Skin epidermis (tissue), 12 donors: ENCODE data around the gene PPARA.

Experiments used
- H3K27ac ChIP-seq, 21 experiments: fragments of 200-600 bp; sonication (generic) in 11 of 21; one replicate each; pipeline ENCODE4 v1.5.0; 2020; ENCODE audit warnings: mild to moderate bottlenecking in 3 of 21, inconsistent platforms in 2 of 21, moderate library complexity in 2 of 21
- H3K4me3 ChIP-seq, 7 experiments: fragments of 200-600 bp; sonication (generic) in 2 of 7; one replicate each; pipeline ENCODE4 v1.5.0; 2020; ENCODE audit warnings: inconsistent platforms in 2 of 7, mild to moderate bottlenecking in 2 of 7, moderate library complexity in 1 of 7

The PPARA gene

DNA sequence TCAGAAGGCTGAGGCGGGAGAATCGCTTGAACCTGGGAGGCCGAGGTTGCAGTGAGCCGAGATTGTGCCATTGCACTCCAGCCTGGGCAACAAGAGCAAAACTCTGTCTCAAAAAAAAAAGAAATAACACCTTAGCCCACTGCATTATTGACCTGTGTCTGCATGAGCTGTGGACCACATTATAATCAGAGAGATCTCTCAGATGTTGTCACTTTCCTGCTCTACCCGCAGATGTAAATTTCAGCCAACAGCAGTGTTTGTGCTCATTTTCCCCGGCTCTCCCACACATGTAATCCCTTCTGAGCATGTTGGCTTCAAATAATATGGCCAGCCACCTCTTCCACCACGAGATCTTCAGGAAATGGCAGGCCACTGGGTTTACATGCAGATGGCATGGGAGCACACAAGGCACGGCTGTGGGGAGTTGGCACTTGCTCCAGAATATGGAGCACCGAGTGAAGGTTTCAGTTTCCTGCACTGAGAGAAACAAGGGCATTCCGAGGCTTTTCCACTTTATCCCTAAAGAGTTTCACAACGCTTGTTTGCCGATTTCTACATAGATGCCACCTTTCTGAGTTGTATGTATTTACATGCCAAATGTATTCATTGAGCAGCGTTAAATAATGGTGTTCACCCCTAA is 80.1 kb downstream of the PPARA start:
- no peak overlapping the region for H3K4me3 ChIP-seq
- H3K27ac ChIP-seq = no peak overlapping the region

DNA sequence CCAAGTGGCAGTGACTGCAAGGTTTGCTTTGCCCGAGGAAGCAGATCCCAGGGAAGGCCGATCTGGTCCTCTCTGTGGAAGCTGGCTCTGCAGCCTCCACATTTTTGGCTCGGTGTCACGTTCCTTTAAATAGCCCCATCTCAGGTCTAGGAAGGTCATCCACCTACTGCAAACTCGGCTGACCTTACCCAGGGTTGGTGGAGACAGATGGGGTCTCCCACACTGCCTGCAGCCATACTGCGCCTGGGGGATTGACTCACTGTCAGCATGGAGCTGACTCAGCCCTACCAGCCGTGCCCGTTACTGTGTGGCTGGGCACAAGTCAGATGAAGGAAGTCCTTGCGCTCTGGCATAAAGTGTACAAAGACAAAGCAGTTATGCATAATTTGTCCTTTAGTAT is 82.9 kb downstream of the PPARA start:
- Histone ChIP-seq H3K27ac (peak overlapping the region in 1 of 21 experiments; percentile 42), H3K4me3 (no peak overlapping the region)

DNA sequence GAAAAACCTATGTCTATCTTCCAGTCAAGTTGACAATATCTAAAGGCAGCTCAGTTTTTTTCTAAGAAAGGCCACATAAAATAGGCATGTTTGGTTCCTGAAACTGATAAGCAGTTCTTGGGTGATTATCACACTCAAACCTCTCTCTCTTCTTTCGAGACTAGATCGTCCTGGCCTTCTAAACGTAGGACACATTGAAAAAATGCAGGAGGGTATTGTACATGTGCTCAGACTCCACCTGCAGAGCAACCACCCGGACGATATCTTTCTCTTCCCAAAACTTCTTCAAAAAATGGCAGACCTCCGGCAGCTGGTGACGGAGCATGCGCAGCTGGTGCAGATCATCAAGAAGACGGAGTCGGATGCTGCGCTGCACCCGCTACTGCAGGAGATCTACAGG is 84.6 kb downstream of the PPARA start:
- H3K4me3 ChIP-seq = no peak overlapping the region
- H3K27ac ChIP-seq = no peak overlapping the region

- no peak overlapping the region for H3K27ac ChIP-seq
- no peak overlapping the region for H3K4me3 ChIP-seq
Measured at GRCh38 chr22:46237453-46238124, 87.3 kb downstream of the PPARA start.

DNA sequence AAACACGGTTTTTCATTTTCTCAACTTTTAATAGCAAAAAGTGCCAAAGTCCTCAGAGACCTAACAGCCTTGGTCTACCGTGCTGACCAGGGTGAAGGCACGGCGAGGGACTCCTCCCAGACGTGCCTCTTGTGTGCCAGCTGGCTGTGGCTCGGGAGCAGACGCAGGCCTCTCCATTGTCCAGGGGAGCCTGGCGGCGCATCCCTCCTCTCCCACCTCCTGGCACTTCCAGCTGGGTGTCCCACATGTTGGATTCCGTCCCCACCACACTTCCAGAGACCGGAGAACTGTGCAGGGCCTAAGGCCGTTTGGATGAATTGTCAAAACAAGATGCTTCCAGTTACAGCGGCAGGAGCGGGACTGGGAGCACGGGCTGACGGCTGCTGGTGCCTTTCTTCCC is 88.2 kb downstream of the PPARA start:
- no peak overlapping the region for H3K27ac ChIP-seq
- no peak overlapping the region for H3K4me3 ChIP-seq

- no peak overlapping the region for H3K4me3 ChIP-seq
- H3K27ac ChIP-seq = no peak overlapping the region
Measured at GRCh38 chr22:46239261-46240048, 89.1 kb downstream of the PPARA start.

GRCh38 chr22:46240073-46240472 is 89.7 kb downstream of the PPARA start:
- H3K27ac ChIP-seq = no peak overlapping the region
- no peak overlapping the region for H3K4me3 ChIP-seq

DNA sequence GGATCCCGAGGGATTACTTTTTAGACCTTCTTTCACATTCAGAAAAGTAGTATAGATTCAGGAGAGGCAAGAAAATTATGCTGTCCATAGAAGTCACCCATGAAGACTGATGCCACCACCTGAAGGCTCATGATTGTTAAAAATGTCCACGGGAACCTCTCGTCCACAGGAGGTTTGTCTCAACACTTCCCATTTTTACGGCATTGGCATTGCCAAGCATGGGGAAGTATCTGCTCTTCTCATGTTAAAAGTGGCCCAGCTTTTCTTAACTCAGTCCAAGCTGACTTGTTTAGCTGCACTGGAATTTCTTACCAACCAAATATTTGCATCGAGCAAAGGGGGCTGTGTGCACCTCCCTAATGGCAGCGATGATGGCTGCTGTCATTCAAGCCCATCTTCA is 90.2 kb downstream of the PPARA start:
- no peak overlapping the region for H3K27ac ChIP-seq

DNA sequence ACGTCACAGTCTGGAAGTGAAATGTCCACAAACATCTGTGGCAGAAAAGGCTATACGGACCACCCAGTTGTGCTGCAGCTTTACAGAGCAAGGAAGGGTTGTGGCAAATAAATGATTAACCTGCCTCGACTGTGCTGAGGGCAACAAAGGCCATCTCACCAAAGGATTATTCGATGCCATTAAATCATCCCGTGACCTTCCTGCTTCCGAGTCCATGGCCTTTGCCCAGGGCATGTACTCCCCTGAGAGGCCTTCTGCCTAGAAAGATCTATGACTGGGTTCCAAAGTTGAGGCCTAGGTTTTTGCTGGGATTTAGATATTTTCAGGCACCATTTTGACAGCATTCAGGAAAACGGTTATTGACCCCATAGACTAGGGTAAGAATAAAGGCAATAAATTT is 90.6 kb downstream of the PPARA start:
- H3K4me3 ChIP-seq = no peak overlapping the region
- no peak overlapping the region for H3K27ac ChIP-seq

More for the DNA sequence above, 90.2 kb downstream of the PPARA start:
- no peak overlapping the region for H3K4me3 ChIP-seq

DNA sequence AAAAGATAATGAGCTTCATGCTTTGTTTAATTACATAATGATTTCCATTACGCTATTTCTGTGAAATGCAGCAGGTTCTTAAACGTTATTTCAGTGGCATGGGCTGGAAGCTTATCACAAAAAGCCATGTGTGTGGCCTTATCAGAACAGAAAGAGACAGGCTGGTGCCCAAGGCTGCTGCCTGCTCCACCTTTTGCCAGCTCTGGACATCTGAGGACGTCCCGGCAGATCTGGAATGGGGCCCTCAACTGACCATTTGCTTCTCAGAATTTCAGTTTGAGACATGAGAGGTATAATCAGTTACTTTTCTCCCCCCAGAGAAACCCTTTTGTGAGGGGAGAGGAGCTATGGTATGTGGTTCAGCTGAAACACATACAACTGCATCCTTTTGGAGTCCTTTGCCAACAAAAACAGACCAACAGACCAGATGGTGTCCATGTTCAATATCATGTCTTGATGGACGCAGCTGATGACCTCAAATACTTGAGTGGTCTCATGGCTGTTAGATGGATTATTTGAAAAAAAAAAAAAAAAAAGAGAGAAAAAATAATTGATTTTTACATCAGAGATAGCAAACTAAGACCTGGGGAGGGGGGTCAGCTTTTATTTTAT is 91.2 kb downstream of the PPARA start:
- Histone ChIP-seq H3K4me3 (no peak overlapping the region), H3K27ac (no peak overlapping the region)

DNA sequence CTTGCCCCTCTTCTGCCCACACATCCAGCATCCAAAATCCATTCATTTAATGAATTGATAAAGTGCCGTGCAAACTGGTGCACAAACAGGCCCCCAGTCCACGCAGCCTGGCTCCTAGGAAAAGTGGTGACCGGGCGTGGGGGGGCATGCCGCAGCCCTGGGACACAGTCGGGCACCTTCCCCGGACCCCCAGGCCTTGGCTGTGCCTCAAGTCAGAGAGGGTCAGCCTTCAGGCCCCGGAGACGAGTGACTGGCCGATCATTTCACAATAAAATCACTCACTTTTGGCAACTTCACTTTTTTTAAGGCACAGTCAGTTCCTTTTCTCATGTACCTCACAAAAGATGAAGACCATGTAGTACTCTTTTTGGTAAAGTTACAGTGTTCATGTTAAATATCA is 91.8 kb downstream of the PPARA start:
- no peak overlapping the region for H3K27ac ChIP-seq
- no peak overlapping the region for H3K4me3 ChIP-seq

- Histone ChIP-seq H3K4me3 (no peak overlapping the region), H3K27ac (no peak overlapping the region)
Measured at GRCh38 chr22:46244771-46245170, 94.4 kb downstream of the PPARA start.

DNA sequence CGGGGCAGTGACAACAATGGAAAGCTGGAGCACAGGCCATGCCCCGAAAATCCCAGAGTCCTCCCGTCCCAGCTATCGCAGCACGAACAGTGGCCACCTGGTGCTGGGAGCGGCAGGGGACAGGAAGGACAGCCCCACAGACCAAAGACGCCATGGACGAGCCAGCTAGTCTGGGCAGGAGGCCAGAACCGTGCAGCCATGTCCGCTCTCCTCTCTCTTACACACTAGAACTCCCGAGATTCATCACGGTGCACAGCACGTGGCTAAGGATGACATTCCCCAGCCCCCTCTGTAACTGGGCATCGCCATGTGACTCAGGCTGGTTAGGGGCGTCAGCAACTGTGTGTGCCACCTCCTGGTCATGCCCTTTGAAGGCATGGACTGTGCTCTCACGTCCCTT is 95.2 kb downstream of the PPARA start:
- Histone ChIP-seq H3K27ac (no peak overlapping the region), H3K4me3 (no peak overlapping the region)

GRCh38 chr22:46246178-46246577 is 95.9 kb downstream of the PPARA start:
- Histone ChIP-seq H3K4me3 (no peak overlapping the region), H3K27ac (no peak overlapping the region)

GRCh38 chr22:46247443-46247975 is 97.2 kb downstream of the PPARA start:
- no peak overlapping the region for H3K4me3 ChIP-seq
- no peak overlapping the region for H3K27ac ChIP-seq

DNA sequence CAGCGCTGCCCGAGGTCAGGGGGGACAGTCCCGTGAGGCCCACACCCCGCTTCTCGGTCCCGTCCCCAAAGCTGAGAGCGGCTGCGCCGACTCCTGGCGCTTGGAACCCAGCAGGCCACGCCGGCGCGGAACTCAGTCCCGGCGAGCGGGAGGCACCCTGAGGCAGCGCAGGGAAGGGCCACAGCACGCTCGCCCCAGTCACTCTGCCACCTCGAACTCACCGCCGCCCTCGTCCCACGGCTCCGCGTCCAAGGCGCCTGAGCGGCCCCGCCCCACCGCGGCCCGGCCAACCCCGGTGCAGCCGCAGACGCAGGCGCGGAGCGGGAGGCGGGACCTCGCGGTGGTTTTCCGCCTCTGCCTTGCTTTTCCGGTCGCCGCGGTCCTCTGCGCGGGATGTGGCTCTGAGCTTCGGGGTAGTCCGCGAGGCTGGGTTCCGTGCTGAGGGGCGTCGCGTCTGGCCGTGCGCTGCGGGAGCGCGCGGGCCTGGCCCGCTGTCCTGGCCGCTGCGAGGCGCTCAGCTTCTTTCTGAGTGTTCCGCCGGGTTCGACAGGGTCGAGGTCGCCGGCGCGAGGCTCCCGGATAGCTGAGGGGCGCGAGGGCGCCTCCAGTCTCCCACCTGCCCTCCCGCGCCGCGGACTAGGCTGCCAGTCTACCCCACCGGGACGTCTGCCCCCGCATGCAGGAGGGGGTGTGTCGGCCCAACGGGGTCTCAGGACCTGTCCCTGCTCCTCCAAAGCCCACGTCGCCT is 99.9 kb downstream of the PPARA start, which contains the start of gene CDPF1:
TSS of gene CDPF1 (minus strand) at position 259 of the 748 bp plus-strand sequence. CDS start 2,009 bp downstream, outside the sequence.
- H3K4me3 ChIP-seq = peak within 1 kb of the TSS; percentile 65 to 90 (median 82)
- H3K27ac ChIP-seq = peak within 1 kb of the TSS; percentile 69 to 95 (median 89)

DNA sequence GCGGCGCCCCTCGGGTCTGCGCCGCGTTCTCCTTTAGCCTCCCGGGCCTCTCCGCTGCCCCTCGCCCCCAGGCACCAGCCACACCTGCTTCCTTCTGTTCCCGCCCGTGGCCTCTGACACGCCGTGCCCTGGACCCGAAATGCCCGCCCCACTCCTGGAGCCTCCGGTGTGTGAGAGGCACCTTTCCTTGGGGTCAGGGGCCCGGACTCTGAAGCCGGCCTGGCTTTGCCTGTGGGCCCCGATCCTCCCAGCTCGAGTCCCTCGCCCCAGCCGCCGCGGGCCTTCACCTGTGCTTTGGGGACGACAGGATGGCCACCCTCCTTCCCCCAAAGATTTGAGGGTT is 100.4 kb downstream of the PPARA start:
- Histone ChIP-seq H3K4me3 (peak overlapping the region; percentile 65 to 90 (median 82)), H3K27ac (peak overlapping the region in 20 of 21 experiments; percentile 71 to 95 (median 90))

GRCh38 chr22:46251266-46251665 is 100.9 kb downstream of the PPARA start:
- H3K4me3 ChIP-seq = peak overlapping the region in 5 of 7 experiments; percentile 77 to 90 (median 82)
- H3K27ac ChIP-seq = peak overlapping the region in 8 of 21 experiments; percentile 71 to 95 (median 90)

- Histone ChIP-seq H3K27ac (no peak overlapping the region), H3K4me3 (no peak overlapping the region)
Measured at GRCh38 chr22:46251816-46252380, 101.6 kb downstream of the PPARA start.
